ENCODE data around the gene CNNM4.
A peak's percentile ranks its signal among the peaks of the same experiment; 100 is the strongest.

Gene CNNM4

GRCh38 chr2:96760036-96760985 is at the start of gene CNNM4:
Gene CNNM4 (plus strand): TSS chr2:96760902. CDS start chr2:96761000, 98 bp downstream.
- DNase-seq: peak; percentile 81

- no peak for DNase-seq
Observed at GRCh38 chr2:96710985-96711384, 49.7 kb upstream of the CNNM4 start.

DNA sequence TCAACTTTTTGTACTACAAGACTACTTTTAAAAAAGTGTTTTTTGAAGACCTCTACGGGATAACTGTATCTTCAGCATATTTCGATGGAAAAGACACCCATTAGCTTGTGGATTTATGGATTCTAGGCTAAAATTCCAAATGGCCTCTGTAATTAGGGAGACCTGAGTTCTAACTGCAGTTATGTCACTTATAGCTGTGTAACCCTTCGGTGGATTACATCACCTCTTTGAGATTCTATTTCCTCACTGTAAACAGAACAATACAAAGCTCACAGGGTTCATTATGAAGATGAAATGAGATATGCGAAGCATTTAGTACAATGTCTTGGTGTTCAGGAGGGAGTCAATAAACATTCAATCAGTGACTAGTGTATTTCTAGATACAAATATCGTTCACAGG is 45.0 kb upstream of the CNNM4 start:
- DNase-seq: no peak

GRCh38 chr2:96716388-96716787 is 44.3 kb upstream of the CNNM4 start:
- no peak for DNase-seq

- DNase-seq: no peak
Observed at GRCh38 chr2:96726131-96726530, 34.6 kb upstream of the CNNM4 start.

DNA sequence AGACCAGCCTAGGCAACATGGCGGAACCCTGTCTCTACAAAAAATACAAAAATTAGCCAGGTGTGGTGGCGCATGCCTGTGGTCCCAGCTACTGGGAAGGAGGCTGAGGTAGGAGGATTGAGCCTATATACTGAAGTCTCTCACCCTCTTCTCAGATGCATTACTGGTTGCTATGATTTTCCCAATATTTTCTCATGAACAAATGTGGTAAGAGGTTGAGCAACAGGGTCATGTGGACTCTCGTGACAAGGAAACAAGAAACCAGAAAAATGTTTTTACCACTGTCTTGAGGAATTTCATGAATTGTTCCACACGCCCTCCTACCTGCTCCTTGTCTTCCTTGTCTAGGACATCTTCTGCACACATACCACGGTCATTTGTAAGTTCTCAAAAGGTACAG is 33.3 kb upstream of the CNNM4 start:
- DNase-seq: no peak

DNA sequence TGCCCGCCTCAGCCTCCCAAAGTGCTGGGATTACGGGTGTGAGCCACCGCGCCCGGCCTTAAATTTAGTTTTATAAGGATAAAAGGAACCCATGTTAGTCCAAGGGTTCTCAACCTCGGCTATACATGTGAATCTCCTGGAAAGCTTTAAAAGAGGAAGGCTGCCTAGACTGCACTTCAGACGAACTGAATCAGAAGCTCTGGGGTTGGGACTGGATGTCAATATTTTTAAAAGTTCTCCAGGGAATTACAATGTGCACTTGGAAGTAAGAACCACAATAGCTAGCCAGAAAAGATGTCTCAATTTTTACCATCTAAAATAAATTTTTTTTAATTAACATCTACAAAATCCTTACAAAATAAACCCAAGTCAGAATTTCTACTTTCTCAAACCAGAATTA is 31.0 kb upstream of the CNNM4 start:
- no peak for DNase-seq

DNA sequence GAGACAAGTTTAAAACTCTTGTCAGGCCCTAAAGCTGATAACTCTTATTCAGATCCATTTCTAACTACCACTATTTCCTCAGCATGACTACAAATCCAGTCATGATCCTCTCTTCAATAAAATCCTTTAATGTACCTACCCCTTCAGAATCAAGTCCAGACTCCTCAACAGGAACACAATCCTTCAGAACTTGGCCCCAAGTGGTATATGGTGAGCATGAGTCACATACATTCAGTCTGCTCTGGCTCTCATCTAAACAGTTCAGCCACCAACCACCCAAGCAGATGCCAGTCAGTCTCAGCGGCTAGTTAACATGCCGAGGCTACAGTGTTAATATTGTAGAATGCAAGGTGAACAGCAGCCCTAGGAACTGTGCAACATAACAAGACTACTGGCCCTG is 30.5 kb upstream of the CNNM4 start:
- no peak for DNase-seq

DNA sequence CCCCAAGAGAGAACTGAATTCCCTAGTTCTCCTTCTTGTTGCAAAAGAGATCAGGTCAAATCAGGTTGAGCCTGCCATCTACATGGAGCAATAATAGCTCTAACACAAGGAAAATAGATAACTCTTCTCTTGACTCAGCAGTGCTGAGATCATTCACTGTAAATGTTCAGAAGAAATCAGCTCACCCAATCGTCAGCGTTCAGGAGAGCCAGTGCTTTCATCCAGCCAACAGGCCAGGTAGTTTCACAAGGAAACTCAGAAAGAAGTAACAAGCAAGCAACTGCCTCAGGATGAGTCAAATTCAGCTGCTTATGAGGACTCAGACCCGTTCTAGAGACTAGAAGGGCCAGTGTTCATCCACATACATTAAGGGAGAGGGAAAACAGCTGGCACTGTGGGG is 26.8 kb upstream of the CNNM4 start:
- no peak for DNase-seq

GRCh38 chr2:96734880-96735583 is 25.7 kb upstream of the CNNM4 start:
- DNase-seq: no peak

GRCh38 chr2:96737251-96737650 is 23.5 kb upstream of the CNNM4 start:
- DNase-seq: no peak

- DNase-seq: no peak
Observed at GRCh38 chr2:96737831-96738230, 22.9 kb upstream of the CNNM4 start.

DNA sequence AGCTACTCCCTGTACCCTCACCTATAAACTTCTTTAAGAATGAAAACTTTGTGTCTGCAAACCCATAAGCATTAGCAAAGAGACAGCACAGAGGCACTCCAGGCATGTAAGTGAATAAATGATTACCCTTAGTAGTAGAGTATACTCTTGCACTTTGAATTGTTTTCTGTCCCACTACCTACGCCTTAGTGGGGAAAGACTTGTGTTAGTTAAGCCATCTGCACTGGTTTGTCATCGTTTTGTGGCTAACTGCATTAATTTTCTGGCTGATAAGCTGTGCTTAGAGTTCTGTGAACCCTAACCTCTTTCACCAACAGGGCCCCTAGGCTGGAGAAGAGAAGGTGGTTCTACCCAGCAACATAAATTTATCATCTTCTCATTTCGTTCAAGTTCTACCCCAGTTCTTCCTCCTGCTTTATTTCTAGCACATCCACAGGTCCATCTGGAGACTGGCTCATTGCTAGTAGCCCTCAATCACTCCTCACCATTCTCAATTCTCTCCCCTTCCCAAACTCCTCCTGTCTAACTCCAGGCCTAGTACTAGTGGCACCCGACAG is 21.5 kb upstream of the CNNM4 start:
- no peak for DNase-seq

- peak; percentile 93 for DNase-seq
Observed at GRCh38 chr2:96739633-96740428, 20.9 kb upstream of the CNNM4 start, which contains the start of gene LMAN2L. Gene LMAN2L (minus strand): TSS chr2:96740064. CDS start chr2:96740040, 24 bp downstream.

DNA sequence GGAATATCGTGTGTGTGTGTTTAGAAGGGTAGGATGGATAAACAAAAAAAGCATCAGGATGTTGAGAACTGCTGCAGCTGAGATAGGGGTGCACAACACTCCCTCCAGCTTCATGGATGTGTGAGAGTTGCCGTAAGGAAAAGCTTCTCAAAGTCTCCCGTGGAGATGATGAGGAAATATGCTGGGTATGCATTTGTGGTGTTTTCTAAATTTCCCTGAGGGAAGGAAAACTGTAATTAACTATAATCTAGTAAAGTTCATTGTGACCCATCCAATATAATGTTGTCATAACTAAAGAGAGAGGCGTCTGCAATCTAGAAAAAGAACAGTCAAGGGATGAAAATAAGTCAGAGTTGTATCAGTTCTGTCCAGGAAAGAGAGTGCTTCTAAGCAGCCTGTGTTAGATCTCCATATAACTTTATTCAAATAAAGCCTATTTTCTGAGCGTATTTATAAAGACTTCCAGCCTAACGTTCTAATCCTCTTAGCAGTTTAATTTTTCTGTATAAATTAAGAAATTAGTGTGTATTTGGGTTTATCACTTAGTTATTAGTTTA is 13.6 kb upstream of the CNNM4 start:
- DNase-seq: no peak

- DNase-seq: no peak
Observed at GRCh38 chr2:96751800-96752199, 8.9 kb upstream of the CNNM4 start.

DNA sequence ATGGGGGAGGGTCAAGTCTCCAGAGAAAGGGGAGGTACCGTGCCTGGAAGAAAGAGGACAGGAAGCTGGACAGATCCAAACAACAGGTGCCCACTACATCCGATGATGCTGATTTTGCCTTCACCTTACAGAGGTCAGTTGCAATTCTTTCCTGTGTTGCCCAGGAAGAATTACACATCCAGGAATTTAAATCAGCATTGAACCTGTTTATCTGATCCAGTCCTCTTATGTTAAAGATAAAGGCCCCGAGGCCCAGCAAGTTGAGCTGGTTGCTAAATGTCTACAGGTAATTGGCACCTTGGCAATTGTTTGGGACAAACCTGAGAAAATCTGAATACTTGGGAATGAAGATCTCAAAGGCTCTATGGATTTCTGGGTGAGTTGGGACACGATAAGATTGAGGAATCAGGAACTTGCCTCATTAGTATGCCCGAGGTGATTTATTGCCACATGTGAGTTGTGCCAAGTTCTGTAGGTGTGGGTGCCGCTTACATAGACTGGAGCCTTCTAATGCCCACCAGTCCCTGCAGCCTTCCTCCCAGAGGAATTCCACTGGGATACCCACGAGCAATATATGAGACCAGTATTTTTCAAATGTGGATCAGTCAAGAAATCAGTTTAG is 6.9 kb upstream of the CNNM4 start:
- DNase-seq: no peak

- DNase-seq: no peak
Observed at GRCh38 chr2:96754317-96754716, 6.4 kb upstream of the CNNM4 start.

- DNase-seq: no peak
Observed at GRCh38 chr2:96756788-96757476, 3.8 kb upstream of the CNNM4 start.

GRCh38 chr2:96757477-96757860 is 3.2 kb upstream of the CNNM4 start:
- DNase-seq: no peak

GRCh38 chr2:96758987-96759386 is 1.7 kb upstream of the CNNM4 start:
- no peak for DNase-seq
